ENCODE measurements around the gene FCRL4.

Gene FCRL4

DNA sequence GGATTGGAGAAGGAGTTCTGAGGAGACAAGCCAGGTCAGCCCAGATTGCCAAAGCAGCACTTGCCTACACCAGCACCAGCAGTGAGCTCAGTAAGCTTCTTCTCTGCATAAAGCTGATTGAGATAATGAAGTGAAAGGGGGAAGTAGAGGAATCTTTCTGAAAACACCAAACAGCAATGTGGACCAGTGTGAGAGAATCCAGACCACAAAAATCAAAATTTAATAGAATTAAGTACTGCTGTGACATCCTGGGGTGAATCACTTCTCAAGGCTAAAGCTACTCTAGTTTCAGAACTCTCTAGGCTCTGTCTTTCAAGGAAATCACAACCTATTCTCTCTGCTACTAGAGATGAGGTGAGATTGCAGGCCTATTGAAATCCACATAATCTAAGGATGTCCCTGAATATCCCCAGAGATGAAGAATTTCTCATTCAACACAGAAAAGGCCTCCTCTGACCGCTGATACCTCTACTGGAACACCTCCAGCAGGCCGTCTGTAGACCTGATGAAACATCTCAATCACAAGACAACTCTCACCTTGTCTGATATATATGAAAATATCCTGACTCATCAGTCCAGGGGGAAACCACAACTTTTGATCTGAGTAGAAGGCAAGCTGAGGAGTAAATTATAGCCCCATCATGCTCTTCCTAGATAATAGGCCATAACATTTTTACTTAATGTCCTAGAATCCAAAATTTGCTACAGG is at the start of gene FCRL4:
TSS of gene FCRL4 (minus strand) at position 127 of the 709 bp plus-strand sequence. CDS start 141 bp downstream, outside the sequence.
- TF ChIP-seq, protein P1, sequence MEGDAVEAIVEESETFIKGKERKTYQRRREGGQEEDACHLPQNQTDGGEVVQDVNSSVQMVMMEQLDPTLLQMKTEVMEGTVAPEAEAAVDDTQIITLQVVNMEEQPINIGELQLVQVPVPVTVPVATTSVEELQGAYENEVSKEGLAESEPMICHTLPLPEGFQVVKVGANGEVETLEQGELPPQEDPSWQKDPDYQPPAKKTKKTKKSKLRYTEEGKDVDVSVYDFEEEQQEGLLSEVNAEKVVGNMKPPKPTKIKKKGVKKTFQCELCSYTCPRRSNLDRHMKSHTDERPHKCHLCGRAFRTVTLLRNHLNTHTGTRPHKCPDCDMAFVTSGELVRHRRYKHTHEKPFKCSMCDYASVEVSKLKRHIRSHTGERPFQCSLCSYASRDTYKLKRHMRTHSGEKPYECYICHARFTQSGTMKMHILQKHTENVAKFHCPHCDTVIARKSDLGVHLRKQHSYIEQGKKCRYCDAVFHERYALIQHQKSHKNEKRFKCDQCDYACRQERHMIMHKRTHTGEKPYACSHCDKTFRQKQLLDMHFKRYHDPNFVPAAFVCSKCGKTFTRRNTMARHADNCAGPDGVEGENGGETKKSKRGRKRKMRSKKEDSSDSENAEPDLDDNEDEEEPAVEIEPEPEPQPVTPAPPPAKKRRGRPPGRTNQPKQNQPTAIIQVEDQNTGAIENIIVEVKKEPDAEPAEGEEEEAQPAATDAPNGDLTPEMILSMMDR (IDR thresholded peaks at IDR 0.05; ENCODE audit: insufficient read depth, low read depth, low read length, missing control alignments) = no peak
- peak; percentile 67 for DNase-seq (ENCODE audit: low read depth)
- no peak within 1 kb of the TSS for H3K4me3 ChIP-seq (ENCODE audit: low read depth, low read length)

DNA sequence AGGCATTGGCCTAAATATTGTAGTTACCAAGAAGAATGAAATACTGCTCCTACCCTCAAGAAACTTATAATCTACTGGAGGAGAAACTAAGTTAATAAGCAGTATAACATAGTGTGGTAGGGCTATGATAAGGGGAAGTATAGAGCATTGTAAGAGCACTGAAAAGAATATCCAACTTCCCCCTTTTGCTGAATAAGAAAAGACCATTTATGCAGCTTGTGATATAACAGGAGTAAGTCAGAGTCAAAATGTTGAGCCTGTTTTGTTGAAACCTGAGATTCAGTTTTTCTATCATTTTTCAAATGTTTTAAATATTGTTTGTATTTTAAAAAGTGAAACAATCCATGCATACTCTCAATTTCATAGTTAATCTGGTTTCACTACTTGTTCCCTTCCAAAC is 48.3 kb upstream of the FCRL4 start:
- TF ChIP-seq, protein P1 (IDR thresholded peaks at IDR 0.05; ENCODE audit: insufficient read depth, low read depth, low read length, missing control alignments) = no peak
- DNase-seq (ENCODE audit: low read depth) = no peak
- no peak overlapping the region for H3K4me3 ChIP-seq (ENCODE audit: low read depth, low read length)

DNA sequence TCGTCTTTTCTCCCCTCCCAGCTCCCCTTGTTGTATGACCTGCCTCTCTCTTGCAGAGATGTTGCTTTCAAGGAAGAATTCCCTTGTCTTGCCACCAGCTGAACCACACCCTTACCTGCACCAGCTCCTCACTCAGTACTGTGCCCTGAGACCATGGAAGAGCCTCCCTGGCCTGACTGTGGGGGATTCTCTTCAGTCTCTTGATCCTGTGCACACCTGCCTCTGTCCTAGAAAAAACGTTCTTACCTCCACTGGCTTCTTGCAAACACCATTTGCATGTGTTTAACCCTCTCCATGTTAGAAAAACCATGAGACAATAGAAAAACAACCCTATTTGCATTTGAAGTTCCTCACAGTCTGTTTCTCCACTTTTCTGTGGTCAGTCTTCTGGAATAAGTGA is 43.3 kb upstream of the FCRL4 start:
- TF ChIP-seq, protein P1 (IDR thresholded peaks at IDR 0.05; ENCODE audit: insufficient read depth, low read depth, low read length, missing control alignments) = no peak
- no peak for DNase-seq (ENCODE audit: low read depth)
- no peak overlapping the region for H3K4me3 ChIP-seq (ENCODE audit: low read depth, low read length)

DNA sequence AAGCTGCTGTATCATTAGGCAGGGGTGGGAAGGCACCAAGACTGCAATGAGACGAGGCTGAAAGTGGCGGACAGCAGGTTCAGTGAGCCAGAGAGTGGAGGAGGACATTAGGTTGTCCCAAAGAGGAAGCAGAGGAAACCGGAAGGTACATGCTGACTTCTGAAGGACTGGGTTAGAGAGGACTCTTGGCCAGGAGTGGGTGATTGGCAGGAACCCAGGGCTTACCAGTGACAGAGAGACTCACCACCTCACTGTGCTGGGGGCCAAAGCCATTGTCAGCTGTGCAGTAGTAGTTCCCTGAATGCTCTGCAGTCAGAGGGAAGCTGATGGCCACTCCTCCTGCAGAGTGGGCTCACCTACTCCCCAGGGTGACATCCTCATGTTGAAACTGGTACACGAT is 41.9 kb upstream of the FCRL4 start:
- no peak overlapping the region for H3K4me3 ChIP-seq (ENCODE audit: low read depth, low read length)
- TF ChIP-seq, protein P1 (IDR thresholded peaks at IDR 0.05; ENCODE audit: insufficient read depth, low read depth, low read length, missing control alignments) = no peak
- DNase-seq (ENCODE audit: low read depth) = no peak

DNA sequence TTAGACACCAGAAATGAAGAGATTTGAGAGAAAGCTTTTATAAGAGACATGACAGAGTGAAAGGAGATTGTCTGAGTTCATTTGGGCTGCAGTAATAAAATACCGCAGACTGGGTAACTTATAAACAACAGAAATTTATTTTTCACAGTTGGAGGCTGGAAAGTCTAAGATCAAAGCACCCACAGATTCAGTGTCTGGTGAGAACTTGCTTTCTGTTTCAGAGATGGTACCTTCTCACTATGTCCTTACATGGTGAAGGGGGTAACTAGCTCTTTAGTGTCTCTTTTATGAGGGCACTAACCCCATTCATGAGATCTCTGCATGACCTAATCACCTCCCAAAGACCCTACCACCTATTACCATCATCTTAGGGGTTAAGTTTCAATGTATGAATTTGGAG is 30.9 kb upstream of the FCRL4 start:
- TF ChIP-seq, protein P1 (IDR thresholded peaks at IDR 0.05; ENCODE audit: insufficient read depth, low read depth, low read length, missing control alignments) = no peak
- H3K4me3 ChIP-seq (ENCODE audit: low read depth, low read length) = no peak overlapping the region
- no peak for DNase-seq (ENCODE audit: low read depth)

DNA sequence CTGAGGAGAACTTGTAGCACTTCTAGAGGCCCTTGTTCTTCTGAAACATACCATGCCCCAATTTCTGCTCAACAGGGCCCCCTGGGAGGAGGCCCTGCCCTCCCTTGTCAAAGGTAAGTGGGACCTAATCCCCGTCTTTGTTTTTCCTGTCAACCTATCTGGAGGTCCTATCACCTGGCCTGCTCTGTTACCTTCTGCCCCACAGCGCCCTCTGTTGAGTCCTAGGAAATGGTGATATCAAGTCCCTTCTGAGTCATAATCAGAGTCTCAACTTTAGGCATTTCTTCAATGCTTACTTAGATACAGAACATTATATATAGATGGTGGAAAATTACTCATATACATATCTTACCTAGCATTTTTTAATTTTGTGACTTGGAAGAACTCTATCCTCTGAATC is 28.2 kb upstream of the FCRL4 start:
- H3K4me3 ChIP-seq (ENCODE audit: low read depth, low read length) = no peak overlapping the region
- DNase-seq (ENCODE audit: low read depth) = peak; percentile 71
- TF ChIP-seq, protein P1 (IDR thresholded peaks at IDR 0.05; ENCODE audit: insufficient read depth, low read depth, low read length, missing control alignments) = peak; percentile 63

DNA sequence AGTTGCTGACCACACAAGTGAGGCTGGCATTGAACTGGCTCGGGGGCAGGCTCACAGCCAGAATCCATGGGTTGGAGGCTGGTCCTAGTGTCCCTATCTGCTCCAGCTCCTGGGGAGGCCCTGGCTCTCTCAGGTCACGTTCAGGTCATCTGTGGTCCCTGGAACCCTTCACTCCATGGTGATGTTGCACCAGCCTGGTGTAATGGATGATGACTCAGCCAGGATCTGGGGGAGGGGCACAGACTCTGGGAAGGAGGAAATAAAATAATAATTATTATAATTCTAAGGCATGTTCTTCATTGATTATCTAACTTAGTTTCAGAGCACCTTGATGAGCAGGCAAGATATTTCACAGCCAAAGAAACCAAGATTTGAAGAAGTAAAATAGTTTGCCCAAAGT is 26.6 kb upstream of the FCRL4 start:
- TF ChIP-seq, protein P1 (IDR thresholded peaks at IDR 0.05; ENCODE audit: insufficient read depth, low read depth, low read length, missing control alignments) = no peak
- DNase-seq (ENCODE audit: low read depth) = no peak
- no peak overlapping the region for H3K4me3 ChIP-seq (ENCODE audit: low read depth, low read length)
